ENCODE results near the gene EDN3. TPM values are rescaled to one million over a fixed set of nuclear protein-coding genes. Genes with fewer than 3 reads are reported as not detected.

EDN3 gene
- total and polyA plus RNA-seq, 2 of the 8 experiments (the other 6 are each of a cell fraction or from before 2014, with no cell fraction given) = 0.17 to 0.38 TPM

- H3K23ac ChIP-seq (ENCODE audit: insufficient read length) = no peak overlapping the region
- FAIRE-seq (no peak), DNase-seq (ENCODE audit: low read depth in 1 of 2, low spot score in 2 of 2) (no peak)
- no peaks in the 10 kb centered on the region for H3K79me2 ChIP-seq (ENCODE audit: control insufficient read depth in 1 of 2, insufficient read depth in 2 of 2, low read length in 2 of 2)
- H2BK12ac ChIP-seq (ENCODE audit: low read depth, low read length) = no peak overlapping the region
- no peak overlapping the region for H2BK15ac ChIP-seq (ENCODE audit: low read length)
- no peaks in the 10 kb centered on the region; the same call in 1 of the 2 replicates for H3K23me2 ChIP-seq (ENCODE audit: low read depth, low read length)
- H3K14ac ChIP-seq (ENCODE audit: insufficient read length) = no peak overlapping the region
- 91 to 100% methylated on average over 1 to 10 of the region's 10 CpGs for WGBS, 2 experiments (ENCODE audit: extremely low coverage in 1 of 2, insufficient coverage in 1 of 2, insufficient read length in 1 of 2, insufficient replicate concordance in 2 of 2, low coverage in 1 of 2, low lambda C conversion rate in 2 of 2, missing lambda C conversion rate in 1 of 2)
- H3K18ac ChIP-seq (ENCODE audit: extremely low read depth, low read length) = no peak overlapping the region
- H3K79me1 ChIP-seq (ENCODE audit: low read depth, low read length) = no peaks in the 10 kb centered on the region
- H2AFZ ChIP-seq (ENCODE audit: low read length) = no peak overlapping the region
- H2BK20ac ChIP-seq (ENCODE audit: low read length) = no peak overlapping the region
- no peaks in the 10 kb centered on the region for H3K9me3 ChIP-seq (ENCODE audit: insufficient read depth in 2 of 2, low read depth in 1 of 2, low read length in 1 of 2)
- no peak overlapping the region for H3K27ac ChIP-seq (ENCODE audit: low read depth, low read length)
- no peak overlapping the region for H2BK120ac ChIP-seq (replicated peaks; ENCODE audit: low read depth, low read length)
- no peak overlapping the region for H4K8ac ChIP-seq (ENCODE audit: extremely low read depth, insufficient read depth, low read length)
- no peaks in the 10 kb centered on the region for H3K36me3 ChIP-seq (ENCODE audit: control insufficient read depth in 2 of 4, insufficient read depth in 4 of 4, low read length in 3 of 4)
- 0 out of 7 replicates have a peak, but pooled peaks cover 0 to 2% (median 0%) of the 10 kb centered on the region in 4 experiments for H3K27me3 ChIP-seq (replicated peaks in 1 of 4; ENCODE audit: control insufficient read depth in 3 of 4, extremely low read depth in 1 of 4, insufficient read depth in 3 of 4, low read length in 3 of 4)
- H4K5ac ChIP-seq (ENCODE audit: insufficient read length, low read depth, low read length) = no peak overlapping the region
- ChIA-PET POLR2A (ENCODE audit: partially characterized antibody) (no interaction called here), CTCF (ENCODE audit: partially characterized antibody) (interaction anchor here (1.2 kb wide), 1 partner anchor 11 kb away, joined by 3 read pairs; no protein-coding TSS in a partner anchor)
- H3K4me2 ChIP-seq (ENCODE audit: insufficient read depth in 1 of 2, low read depth in 2 of 2, low read length in 2 of 2) = no peak overlapping the region
- no peak overlapping the region for H3K56ac ChIP-seq (replicated peaks; ENCODE audit: insufficient read length, low read depth, low read length)
- H3K4me1 ChIP-seq (replicated peaks in 1 of 4; ENCODE audit: control insufficient read depth in 3 of 4, insufficient read depth in 4 of 4, low read length in 3 of 4) = no peaks in the 10 kb centered on the region; a peak in 2 of 7 replicates
- no peak overlapping the region for H3K9ac ChIP-seq (replicated peaks in 1 of 4; ENCODE audit: extremely low read depth in 1 of 4, low read depth in 3 of 4, low read length in 3 of 4)
- no peak overlapping the region for H2BK5ac ChIP-seq (ENCODE audit: low read depth, low read length)
- no peak overlapping the region for H4K91ac ChIP-seq (replicated peaks; ENCODE audit: insufficient read length, low read length)
- H4K20me1 ChIP-seq (replicated peaks in 1 of 2; ENCODE audit: control insufficient read depth in 1 of 2, insufficient read depth in 2 of 2, low read length in 2 of 2) = no peaks in the 10 kb centered on the region
- H3K4ac ChIP-seq (replicated peaks; ENCODE audit: insufficient read length, low read depth, low read length) = no peak overlapping the region
- H3K4me3 ChIP-seq (ENCODE audit: extremely low read depth in 1 of 4, insufficient read depth in 2 of 4, low read depth in 3 of 4, low read length in 4 of 4) = no peak overlapping the region
- no peak overlapping the region for H2AK5ac ChIP-seq (ENCODE audit: low read depth, low read length)
Observed at GRCh38 chr20:59351157-59352040, 51.0 kb downstream of the EDN3 start.
